AG10803 (cell line): ENCODE measurements around the gene PPP1R9A.

Source experiments
- DNase-seq: peaks from one replicate; pipeline ENCODE4 v3.0.0; 2010; ENCODE audit warnings: low read depth
- H3K4me3 ChIP-seq: 2 replicates; pipeline ENCODE4 v1.5.1; 2011; ENCODE audit warnings: mild to moderate bottlenecking, low read length, control low read depth
- TF ChIP-seq, protein P1 (sequence below): conservative IDR thresholded peaks from 2 replicates; pipeline ENCODE4 v1.5.1; 2011; ENCODE audit warnings: mild to moderate bottlenecking, low read length, control low read depth, inconsistent platforms

The PPP1R9A gene

DNA sequence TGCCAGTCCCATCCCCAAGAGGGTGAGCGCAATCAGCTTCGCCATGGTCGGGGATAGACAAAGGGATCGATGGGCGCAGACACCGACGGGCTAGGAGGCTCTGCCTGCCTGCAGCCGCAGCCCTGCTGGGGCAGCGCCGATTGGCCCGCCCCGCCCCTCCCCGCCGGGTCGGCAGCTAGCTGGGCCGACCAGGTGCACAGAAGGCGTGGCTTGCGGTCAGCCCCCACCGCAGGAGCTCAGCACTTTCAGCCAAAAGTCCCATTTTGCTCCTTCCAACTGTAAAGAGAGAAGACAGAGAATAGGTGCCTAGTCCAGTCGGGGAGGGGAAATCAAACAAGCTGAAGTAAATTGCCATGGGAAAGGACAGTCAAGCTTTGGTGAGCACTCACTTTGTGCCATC lies 417.0 kb downstream of the PPP1R9A start, which contains the start of gene PON1:
PON1 (minus strand) TSS at position 102 of the 400 bp plus-strand sequence; CDS start at position 45, 57 bp downstream.
- no peak within 1 kb of the TSS for H3K4me3 ChIP-seq
- TF ChIP-seq, protein P1, sequence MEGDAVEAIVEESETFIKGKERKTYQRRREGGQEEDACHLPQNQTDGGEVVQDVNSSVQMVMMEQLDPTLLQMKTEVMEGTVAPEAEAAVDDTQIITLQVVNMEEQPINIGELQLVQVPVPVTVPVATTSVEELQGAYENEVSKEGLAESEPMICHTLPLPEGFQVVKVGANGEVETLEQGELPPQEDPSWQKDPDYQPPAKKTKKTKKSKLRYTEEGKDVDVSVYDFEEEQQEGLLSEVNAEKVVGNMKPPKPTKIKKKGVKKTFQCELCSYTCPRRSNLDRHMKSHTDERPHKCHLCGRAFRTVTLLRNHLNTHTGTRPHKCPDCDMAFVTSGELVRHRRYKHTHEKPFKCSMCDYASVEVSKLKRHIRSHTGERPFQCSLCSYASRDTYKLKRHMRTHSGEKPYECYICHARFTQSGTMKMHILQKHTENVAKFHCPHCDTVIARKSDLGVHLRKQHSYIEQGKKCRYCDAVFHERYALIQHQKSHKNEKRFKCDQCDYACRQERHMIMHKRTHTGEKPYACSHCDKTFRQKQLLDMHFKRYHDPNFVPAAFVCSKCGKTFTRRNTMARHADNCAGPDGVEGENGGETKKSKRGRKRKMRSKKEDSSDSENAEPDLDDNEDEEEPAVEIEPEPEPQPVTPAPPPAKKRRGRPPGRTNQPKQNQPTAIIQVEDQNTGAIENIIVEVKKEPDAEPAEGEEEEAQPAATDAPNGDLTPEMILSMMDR: no peak
- DNase-seq: no peak

DNA sequence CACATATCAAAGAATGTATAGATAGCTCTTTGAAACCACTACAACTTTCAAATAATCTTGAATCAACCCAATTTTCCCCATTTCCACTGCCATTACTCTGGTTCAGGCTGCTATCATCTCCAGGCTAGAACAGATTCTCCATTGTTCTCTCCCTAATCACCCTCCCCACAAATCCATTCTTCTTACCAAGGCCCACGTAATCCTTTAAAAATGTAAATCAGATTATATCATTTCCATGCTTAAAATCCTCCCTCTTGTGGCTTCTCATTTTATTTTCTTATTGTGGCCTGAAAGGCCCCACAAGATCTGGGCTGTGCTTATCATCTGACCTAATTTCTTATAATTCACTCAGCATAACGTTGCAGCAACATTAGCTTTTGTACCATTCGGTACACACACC lies 420.0 kb downstream of the PPP1R9A start:
- TF ChIP-seq, protein P1: no peak
- H3K4me3 ChIP-seq: no peak overlapping the region
- DNase-seq: no peak

DNA sequence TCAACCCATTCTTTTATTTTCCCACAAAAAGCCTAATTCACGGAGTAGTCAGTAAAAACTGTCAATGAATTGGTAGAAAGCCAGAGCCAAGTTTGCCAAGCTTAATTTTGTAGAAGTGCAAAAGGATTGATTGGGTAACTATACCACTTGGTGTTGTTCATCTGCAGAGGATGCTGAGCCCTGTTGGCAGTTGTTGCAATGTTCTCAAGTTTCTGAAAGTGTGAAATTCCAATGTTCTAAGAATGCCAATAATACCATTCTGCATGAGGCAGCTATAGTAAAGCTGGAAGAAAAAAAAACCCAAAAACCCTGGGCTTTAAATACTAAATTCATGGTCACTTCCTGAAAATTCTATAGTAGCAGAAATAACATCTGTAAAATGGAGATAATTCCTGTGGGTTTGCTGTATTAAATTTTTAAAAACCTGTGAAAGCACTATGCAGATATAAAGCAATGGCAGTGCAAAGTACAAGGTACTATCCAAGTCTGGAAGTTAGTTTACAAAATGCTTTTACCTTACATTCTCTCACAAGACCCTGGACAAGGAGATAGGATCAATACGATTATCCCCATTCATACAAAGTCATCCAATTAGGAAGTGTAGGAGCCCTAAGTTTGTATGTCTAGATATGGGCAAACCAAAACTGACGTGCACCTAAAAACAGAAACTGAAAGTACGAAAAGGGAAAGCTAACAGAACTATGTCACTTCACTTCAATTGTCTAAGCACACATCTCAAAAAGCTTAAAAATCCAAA lies 423.0 kb downstream of the PPP1R9A start:
- DNase-seq: peak; percentile 54
- H3K4me3 ChIP-seq: peak overlapping the region; percentile 38
- TF ChIP-seq, protein P1: no peak

DNA sequence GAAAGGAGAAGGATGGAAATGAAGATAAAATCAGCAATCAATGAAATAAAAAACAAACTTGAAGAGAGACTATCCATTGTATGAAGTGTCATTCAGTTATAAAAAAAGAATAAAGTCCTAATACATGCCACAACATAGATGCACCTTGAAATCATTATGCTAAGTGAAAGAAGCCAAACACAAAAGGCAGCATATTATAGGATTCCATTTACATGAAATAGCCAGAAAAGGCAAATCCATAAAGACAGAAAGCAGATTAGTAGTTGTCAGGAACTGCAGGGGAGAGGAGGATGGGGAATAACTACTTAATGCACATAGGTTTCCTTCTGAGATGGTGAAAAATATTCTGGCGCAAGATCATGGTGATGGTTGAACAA lies 423.6 kb downstream of the PPP1R9A start:
- 0 out of 2 replicates have a peak overlapping the region, but pooled peaks have one; percentile 38 for H3K4me3 ChIP-seq
- TF ChIP-seq, protein P1: no peak
- no peak for DNase-seq

DNA sequence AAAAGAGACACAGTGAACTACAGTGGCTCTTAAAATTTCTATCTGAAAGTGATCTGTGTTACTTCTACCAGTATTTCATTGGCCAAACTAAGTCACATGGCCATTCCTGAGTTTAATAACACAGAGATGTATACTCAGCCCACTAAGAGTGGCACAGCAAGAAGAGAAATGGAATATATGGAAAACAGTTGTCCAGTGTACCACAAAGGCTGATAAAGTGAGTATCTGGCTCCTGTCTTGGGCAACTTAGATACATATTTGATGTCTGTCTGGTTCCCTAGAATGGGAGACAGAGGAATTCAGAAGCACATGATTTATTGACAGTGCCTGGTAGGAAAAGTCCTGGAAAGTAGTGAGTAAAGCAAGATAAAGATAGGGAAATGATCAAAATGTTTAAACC lies 427.1 kb downstream of the PPP1R9A start:
- peak; percentile 7 for DNase-seq
- TF ChIP-seq, protein P1: no peak
- no peak overlapping the region for H3K4me3 ChIP-seq

DNA sequence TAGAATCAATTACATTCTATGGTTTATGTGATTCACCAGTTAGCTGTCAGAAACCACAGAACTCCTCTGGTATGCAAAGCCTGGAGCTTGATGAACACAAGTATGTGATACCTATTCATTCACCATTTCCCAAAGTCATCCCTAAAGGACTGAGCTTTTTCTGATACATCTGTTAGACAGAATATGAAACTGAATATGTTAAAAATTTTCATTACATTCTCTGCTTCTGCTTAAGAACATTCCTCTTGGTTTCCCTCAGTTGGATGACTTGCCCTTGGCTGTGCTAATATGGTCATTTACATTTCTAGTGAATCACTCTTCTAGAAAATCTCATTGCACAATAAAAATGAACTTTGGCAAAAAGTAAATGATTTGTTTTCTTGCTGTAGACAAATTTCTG lies 427.7 kb downstream of the PPP1R9A start:
- no peak overlapping the region for H3K4me3 ChIP-seq
- DNase-seq: peak; percentile 88
- TF ChIP-seq, protein P1: no peak

DNA sequence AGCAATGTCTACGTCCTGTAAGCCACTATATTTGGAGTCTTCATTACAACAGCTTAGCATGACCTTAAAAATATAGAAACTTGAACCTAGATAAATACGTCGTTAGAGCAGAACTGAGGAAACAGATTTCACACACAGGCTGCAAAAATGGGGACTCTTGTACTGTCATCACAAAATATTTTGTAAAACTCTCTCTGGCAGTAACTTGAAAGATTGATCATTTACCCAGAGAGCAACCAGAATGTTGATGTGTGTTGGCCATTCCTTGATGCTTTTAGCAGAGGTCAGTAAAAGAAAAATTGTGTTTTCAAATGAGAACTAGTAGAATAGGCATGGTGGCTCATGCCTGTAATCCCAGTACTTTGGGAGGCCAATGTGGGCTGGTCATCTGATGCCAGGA lies 431.4 kb downstream of the PPP1R9A start:
- no peak for DNase-seq
- TF ChIP-seq, protein P1: no peak
- no peak overlapping the region for H3K4me3 ChIP-seq
